GM21619 (cell line): ENCODE data around the gene PNMA6E.

Source experiments
- ATAC-seq: cut with Tn5 transposase; IDR thresholded peaks from one replicate; pipeline ENCODE4 v1.9.1; 2021; ENCODE audit not compliant: unreplicated experiment

Gene PNMA6E

DNA sequence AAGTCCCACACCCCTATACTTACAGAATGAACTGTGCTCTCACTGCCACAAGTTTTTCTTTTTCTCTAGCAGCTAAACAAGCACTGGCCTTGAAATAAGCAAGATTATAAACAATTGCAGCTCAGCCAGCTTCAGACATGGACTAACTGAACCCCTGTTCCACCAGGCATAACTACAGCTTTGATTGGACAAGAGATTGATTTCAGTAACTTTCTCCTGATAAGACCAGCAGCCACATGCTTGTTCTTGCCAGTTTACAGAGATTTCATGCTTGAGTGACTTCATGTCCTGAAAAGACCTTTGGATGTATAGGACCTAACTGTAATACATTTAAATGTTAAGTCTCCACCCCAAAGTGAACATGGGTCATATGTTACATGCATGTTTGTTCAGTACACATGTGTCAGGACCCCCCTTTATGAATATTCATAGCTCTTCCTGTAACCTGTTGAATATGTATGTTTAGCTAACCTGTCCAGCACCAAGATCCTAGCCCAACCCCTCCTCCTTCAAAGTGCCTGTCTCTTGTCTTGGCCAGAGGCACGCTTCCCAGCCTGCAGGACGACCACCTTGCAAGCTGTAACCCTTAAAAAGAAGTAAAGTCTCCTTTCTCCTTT, 39.3 kb downstream of the PNMA6E start:
- ATAC-seq = no peak

- no peak for ATAC-seq
These were observed 43.3 kb downstream of the PNMA6E start for GRCh38 chrX:153357877-153358276.

DNA sequence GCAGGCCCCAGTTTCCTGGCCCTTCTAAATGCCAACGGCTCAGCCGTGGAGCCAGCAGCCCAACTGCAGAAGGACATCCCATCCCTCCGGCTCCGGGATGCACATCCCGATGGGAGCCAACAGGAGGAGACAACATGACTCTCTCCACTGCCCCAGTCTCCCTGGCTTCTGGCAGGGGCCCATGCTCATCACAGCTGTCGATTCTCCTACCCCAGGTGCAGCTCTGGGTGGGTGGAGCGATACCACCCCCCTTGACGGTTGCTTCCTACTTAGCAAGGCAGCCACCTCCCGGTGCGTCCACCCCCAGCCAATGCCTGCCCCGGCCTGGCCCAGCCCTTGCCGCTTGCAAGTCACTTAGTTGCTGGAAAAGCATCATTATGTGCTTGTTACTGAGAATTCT, 47.7 kb downstream of the PNMA6E start:
- ATAC-seq = no peak

DNA sequence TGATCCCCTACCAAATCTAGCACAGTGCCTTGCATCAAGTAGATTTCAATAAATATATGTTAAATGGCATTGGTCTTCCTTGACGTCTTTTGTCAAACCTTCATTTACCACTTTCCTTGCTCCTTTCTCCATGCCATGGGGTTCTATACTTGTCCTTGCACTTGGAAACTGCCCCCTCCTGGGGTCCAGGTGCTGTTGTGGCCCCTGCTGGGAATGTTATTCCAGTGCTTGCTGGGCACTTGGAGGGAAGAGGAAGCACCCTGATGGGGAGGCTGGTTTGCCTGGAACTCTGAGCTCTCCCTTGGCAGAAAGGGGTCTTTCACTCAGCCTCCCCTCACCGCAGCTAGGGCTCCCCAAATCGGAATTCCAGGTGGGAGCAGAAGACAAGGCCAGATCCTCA, 48.3 kb downstream of the PNMA6E start:
- ATAC-seq = no peak

- ATAC-seq = no peak
These were observed 49.2 kb downstream of the PNMA6E start for GRCh38 chrX:153351981-153352380.

- no peak for ATAC-seq
These were observed 51.2 kb downstream of the PNMA6E start for GRCh38 chrX:153349952-153350351.

- no peak for ATAC-seq
These were observed 52.7 kb downstream of the PNMA6E start for GRCh38 chrX:153348421-153348820.

- ATAC-seq = no peak
These were observed 53.6 kb downstream of the PNMA6E start for GRCh38 chrX:153347530-153347929.
